Lower leg skin (tissue), 4 donors: ENCODE measurements around the gene TRIM27. TPM values are rescaled to one million over a fixed set of nuclear protein-coding genes. Genes with fewer than 3 reads are reported as not detected.

Source experiments
- DNase-seq, 2 donors: peaks; one replicate each; pipeline ENCODE4 v3.0.0-alpha.2; 2019; ENCODE audit warnings: low spot score in 2 of 2
- H3K4me3 ChIP-seq: fragments of 200-600 bp; sonication (generic); 2 replicates; pipeline ENCODE4 v1.5.1; 2017; ENCODE audit warnings: mild to moderate bottlenecking, low read depth; ENCODE audit not compliant: poor library complexity, severe bottlenecking
- POLR2A ChIP-seq, 2 donors: fragments of 450-650 bp; IDR thresholded peaks; one replicate each; pipeline ENCODE4 v1.6.1; 2016 to 2017; ENCODE audit warnings: antibody characterized with exemption in 2 of 2, mild to moderate bottlenecking in 1 of 2, moderate library complexity in 1 of 2
- whole genome bisulfite sequencing, 2 donors: methylation state at CpG; one replicate each; pipeline ENCODE4 v1.1.5; 2018; 5-methylcytosine and 5-hydroxymethylcytosine counted together
- intact Hi-C: fragments of 100-400 bp; cut with DNase I; formaldehyde crosslinking; loops from one replicate; pipeline ENCODE4 v1.15.0; 2023; ENCODE audit warnings: low total_unique reads
- total RNA-seq, 4 donors: library from RNA; depleted of rRNA; stranded (reverse); fragments of >200 nt; gene quantifications; one replicate each; pipeline ENCODE4 v1.1.0, GENCODE V29; 2016
- TF ChIP-seq, protein P1 (sequence below), 3 donors: fragments of 450-650 bp; IDR thresholded peaks; one replicate each; pipeline ENCODE4 v1.5.1; 2016; ENCODE audit warnings: antibody characterized with exemption in 3 of 3, mild to moderate bottlenecking in 3 of 3, moderate library complexity in 2 of 3

TRIM27 gene
- total RNA-seq, 4 donors from 2014 or later, result 32.2 to 38.9 (median 35.6) TPM

DNA sequence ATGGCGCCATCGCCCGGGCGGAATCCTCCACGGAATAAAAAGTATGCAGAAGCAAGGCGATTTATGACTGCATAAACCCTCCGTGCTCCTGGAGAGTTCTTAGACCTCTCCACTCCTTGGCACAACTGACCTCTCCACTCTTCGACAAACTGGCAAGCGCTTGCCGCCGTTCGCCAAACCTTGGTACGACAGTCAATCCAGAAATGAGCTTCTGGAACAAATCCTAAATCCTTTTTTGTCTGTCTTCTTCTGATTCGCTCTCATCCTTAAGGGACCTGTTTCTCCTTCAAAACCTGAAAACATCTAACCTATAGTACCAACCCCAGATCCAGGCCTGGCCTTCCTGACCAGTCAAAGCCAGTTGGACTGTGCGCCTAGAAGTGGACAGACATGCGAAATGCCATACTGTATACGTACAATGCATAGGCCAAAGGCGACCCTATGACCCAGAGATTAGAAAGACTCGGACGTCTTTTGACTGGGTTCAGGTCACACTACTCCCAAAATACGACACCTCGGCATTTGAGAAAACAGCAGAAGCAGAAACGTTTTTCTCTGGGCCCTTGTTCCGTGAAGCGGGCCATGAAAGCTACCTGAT, 59.4 kb downstream of the TRIM27 start:
- intact Hi-C loops, result no loop called here
- DNase-seq, result no peak
- 38 to 41% methylated on average over 25 of the region's 25 CpGs for WGBS, 2 donors

DNA sequence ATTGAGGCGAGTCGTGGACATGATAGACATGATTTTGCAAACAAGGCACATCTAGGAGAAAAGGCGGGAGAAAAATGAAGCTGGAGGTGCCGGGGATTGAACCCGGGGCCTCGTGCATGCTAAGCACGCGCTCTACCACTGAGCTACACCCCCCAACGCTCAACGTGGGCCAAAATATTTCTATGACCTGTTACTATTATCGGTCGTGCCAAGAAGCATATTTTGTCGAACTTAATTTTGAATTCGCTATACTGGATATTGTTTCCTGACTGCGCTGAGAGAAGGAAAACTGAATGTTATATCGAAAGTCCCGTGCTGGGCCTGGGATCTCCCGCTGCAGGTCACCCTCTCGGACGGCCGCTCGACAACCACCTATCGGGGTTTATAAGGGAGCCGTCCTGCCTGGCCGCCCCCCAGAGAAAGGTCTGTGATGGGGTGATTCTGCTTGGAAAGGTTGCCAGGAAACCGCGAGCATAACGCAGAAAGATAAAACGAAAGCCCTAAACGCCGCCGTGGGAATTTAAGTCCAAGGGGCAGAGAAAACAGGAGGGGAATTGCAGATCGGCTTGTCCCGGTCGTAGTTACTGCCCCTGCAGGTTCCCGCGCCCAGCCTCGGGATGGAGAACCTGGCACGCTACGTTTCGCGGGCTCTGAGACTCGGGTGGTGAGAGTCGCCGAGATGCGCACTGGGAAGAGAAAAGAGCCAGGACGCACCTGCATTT, 60.0 kb downstream of the TRIM27 start:
- peak overlapping the region; percentile 73 for H3K4me3 ChIP-seq
- DNase-seq, result peak; percentile 71 to 92
- 1 to 2% methylated on average over 40 to 47 of the region's 47 CpGs for WGBS, 2 donors
- intact Hi-C loops, result no loop called here
- TF ChIP-seq POLR2A (IDR thresholded peaks at IDR 0.05), result no peak

More for the DNA sequence above, 59.4 kb downstream of the TRIM27 start:
- TF ChIP-seq, protein P1, sequence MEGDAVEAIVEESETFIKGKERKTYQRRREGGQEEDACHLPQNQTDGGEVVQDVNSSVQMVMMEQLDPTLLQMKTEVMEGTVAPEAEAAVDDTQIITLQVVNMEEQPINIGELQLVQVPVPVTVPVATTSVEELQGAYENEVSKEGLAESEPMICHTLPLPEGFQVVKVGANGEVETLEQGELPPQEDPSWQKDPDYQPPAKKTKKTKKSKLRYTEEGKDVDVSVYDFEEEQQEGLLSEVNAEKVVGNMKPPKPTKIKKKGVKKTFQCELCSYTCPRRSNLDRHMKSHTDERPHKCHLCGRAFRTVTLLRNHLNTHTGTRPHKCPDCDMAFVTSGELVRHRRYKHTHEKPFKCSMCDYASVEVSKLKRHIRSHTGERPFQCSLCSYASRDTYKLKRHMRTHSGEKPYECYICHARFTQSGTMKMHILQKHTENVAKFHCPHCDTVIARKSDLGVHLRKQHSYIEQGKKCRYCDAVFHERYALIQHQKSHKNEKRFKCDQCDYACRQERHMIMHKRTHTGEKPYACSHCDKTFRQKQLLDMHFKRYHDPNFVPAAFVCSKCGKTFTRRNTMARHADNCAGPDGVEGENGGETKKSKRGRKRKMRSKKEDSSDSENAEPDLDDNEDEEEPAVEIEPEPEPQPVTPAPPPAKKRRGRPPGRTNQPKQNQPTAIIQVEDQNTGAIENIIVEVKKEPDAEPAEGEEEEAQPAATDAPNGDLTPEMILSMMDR (IDR thresholded peaks at IDR 0.05), result no peak
- TF ChIP-seq POLR2A (IDR thresholded peaks at IDR 0.05), result no peak
- peak overlapping the region; percentile 73 for H3K4me3 ChIP-seq

DNA sequence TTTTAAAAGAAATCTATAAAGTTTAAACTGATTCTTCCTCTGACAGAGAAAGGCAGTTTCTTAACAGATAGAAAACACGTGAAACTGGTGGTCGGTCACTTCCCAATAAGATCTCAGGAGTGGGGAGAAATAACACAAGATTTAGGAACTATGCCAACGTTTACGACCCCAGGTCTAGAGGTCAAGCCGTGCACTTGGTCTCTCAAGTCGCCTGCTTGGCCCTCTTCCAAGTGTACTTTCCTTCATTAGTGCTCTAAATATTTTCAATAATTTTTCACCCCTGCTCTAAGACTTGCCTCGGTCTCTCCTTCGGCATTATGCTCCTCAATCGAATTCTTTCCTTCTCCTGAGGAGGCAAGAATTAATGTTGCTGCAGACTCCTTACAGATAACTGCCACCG, 61.7 kb downstream of the TRIM27 start:
- DNase-seq, result no peak
- WGBS, 2 donors, result 74 to 81% methylated on average over 10 of the region's 10 CpGs
- TF ChIP-seq POLR2A (IDR thresholded peaks at IDR 0.05), result no peak
- TF ChIP-seq, protein P1 (IDR thresholded peaks at IDR 0.05), result no peak
- intact Hi-C loops, result no loop called here
- H3K4me3 ChIP-seq, result no peak overlapping the region

DNA sequence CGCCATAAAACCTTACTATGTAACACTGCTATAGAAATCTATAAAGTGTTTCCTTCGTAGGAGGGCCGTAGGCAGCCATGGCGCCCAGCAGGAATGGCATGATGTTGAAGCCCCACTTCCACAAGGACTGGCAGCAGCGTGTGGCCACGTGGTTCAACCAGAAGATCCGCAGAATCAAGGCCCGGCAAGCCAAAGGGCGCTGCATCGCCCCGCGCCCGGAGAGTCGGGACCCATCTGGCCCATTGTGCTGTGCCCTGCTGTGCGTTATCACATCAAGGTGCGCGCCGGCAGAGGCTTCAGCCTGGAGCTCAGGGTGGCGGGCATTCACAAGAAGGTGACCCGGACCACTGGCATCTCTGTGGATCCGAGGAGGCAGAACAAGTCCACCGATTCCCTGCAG, 62.4 kb downstream of the TRIM27 start:
- intact Hi-C loops, result no loop called here
- 93% methylated on average over 16 to 21 of the region's 22 CpGs for WGBS, 2 donors
- peak in 1 of 2 donors; percentile 85 for DNase-seq
- no peak for TF ChIP-seq POLR2A (IDR thresholded peaks at IDR 0.05)
- TF ChIP-seq, protein P1 (IDR thresholded peaks at IDR 0.05), result no peak
- H3K4me3 ChIP-seq, result no peak overlapping the region

DNA sequence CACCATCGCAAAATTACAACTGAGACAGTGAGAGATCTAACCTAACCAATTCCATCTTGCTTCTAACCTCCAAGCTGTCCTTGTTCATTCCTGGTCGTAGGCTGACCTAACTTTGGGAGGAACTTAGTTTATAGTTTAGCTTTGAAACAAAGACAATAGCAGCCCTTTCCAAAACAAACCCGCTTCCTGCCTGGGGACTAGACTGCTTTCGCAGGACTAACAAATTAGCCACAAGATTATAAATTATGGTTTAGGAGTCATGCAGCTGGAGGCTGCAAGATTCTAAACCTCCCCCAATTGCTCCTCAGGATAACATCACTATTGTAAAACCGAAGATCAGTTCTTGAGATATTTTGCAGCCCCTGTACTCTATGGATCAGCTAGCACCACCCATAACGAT, 63.2 kb downstream of the TRIM27 start:
- intact Hi-C loops, result no loop called here
- DNase-seq, result no peak
- TF ChIP-seq POLR2A (IDR thresholded peaks at IDR 0.05), result no peak
- TF ChIP-seq, protein P1 (IDR thresholded peaks at IDR 0.05), result no peak

DNA sequence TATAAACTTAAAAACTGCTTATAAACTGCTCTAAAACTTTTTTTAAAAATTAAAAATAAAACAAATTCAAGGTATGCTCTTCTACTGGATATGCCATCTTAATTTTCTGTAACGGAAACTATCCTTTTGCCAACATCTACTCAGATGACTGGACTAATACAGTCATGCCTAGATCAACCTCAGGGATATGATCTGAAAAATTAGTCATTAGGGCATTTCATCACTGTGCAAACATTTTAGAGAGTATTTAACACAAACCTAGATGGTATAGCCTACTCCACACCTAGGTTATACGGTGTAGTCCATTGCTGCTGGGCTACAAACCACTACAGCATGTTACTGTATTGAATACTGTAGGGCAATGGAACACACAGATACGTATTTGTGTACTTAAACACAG, 64.8 kb downstream of the TRIM27 start:
- TF ChIP-seq, protein P1 (IDR thresholded peaks at IDR 0.05), result no peak
- TF ChIP-seq POLR2A (IDR thresholded peaks at IDR 0.05), result no peak
- WGBS, 2 donors, result 81 to 85% methylated on average over 3 of the region's 3 CpGs
- DNase-seq, result no peak
- H3K4me3 ChIP-seq, result no peak overlapping the region
- intact Hi-C loops, result no loop called here

More for the DNA sequence above, 63.2 kb downstream of the TRIM27 start:
- 40 to 43% methylated on average over 6 of the region's 6 CpGs for WGBS, 2 donors
- no peak overlapping the region for H3K4me3 ChIP-seq
